ENCODE measurements around the gene CTU1.

Gene CTU1

GRCh38 chr19:51110666-51110971 is 2.4 kb upstream of the CTU1 start:
- H3K27me3 ChIP-seq (ENCODE audit: insufficient read depth, low read length) = peaks cover 14% of the 10 kb centered on the region
- peaks cover 7% of the 10 kb centered on the region for H3K4me1 ChIP-seq (ENCODE audit: insufficient read depth, low read length)
- no peaks in the 10 kb centered on the region for H3K36me3 ChIP-seq (ENCODE audit: insufficient read depth, low read length)
- no peaks in the 10 kb centered on the region for H3K9me3 ChIP-seq (ENCODE audit: low read length)
- no peak overlapping the region for H2AFZ ChIP-seq (ENCODE audit: low read depth, low read length)
- H3K4me3 ChIP-seq (ENCODE audit: low read length) = no peak overlapping the region

DNA sequence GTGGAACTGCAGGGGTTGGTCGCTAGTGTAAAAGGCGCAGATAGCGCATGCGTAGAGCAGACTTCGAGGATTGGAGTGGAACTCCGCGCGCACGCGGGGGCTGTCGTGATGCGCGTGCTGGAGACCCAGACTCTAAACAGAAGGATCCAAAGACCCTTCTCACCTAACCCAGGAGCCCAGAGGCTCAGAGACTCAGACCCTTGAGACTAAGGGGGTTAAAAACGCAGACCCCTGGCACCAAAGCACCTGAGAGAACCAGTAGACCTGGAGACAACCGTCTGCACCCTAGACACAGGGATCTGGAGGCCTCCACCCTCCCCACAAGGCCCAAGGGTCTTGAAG is 567 bp upstream of the CTU1 start:
- peaks cover 10% of the 10 kb centered on the region for H3K27me3 ChIP-seq (ENCODE audit: insufficient read depth, low read length)
- H3K4me3 ChIP-seq (ENCODE audit: low read length) = peak overlapping the region; percentile 85
- H2AFZ ChIP-seq (ENCODE audit: low read depth, low read length) = peak overlapping the region; percentile 88
- peaks cover 7% of the 10 kb centered on the region for H3K4me1 ChIP-seq (ENCODE audit: insufficient read depth, low read length)
- H3K9me3 ChIP-seq (ENCODE audit: low read length) = no peaks in the 10 kb centered on the region
- peaks cover 2% of the 10 kb centered on the region for H3K36me3 ChIP-seq (ENCODE audit: insufficient read depth, low read length)

DNA sequence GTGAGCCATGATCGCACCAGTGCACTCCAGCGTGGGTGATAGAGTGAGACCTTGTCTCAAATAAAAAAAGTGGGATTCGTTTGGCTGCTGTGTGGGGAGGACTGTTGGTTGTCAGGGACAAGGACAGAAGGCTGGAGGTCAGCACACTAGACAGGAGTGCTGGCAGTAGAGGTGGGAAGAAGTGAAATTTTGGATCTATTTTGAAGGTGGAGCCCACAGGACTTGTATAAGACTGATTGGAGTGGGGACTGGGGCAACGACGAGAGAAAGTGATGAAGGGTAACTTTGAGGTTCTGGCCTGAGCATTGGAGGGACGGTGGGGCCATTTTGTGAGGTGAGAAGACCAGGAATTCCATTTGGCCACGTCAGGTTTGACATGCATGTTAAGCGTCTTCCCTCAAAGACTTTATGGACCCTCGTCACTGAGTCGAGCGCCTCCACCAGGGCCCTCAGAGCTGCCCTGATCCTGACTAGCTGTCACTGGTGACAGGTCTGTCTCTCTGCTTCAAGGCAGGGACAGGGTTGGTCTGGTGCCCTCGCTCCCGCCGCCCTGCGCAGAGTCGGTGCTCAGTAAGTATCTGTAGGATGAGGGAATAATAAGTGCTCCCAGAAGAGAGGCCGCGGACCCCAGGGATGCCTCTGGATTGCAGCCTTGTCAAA is 673 bp downstream of the CTU1 start:
- peaks cover 7% of the 10 kb centered on the region for H3K4me1 ChIP-seq (ENCODE audit: insufficient read depth, low read length)
- peaks cover 5% of the 10 kb centered on the region for H3K27me3 ChIP-seq (ENCODE audit: insufficient read depth, low read length)
- H3K36me3 ChIP-seq (ENCODE audit: insufficient read depth, low read length) = peaks cover 9% of the 10 kb centered on the region
- H3K4me3 ChIP-seq (ENCODE audit: low read length) = peak overlapping the region; percentile 85
- H2AFZ ChIP-seq (ENCODE audit: low read depth, low read length) = peak overlapping the region; percentile 20
- H3K9me3 ChIP-seq (ENCODE audit: low read length) = no peaks in the 10 kb centered on the region

- Histone ChIP-seq H3K4me3 (ENCODE audit: low read length) (no peak overlapping the region), H2AFZ (ENCODE audit: low read depth, low read length) (no peak overlapping the region), H3K9me3 (ENCODE audit: low read length) (no peaks in the 10 kb centered on the region), H3K4me1 (ENCODE audit: insufficient read depth, low read length) (peaks cover 7% of the 10 kb centered on the region), H3K36me3 (ENCODE audit: insufficient read depth, low read length) (peaks cover 19% of the 10 kb centered on the region), H3K27me3 (ENCODE audit: insufficient read depth, low read length) (no peaks in the 10 kb centered on the region)
These were observed 4.3 kb downstream of the CTU1 start for GRCh38 chr19:51103926-51104341.

- H3K36me3 ChIP-seq (ENCODE audit: insufficient read depth, low read length) = peaks cover 22% of the 10 kb centered on the region
- H3K9me3 ChIP-seq (ENCODE audit: low read length) = no peaks in the 10 kb centered on the region
- no peak overlapping the region for H2AFZ ChIP-seq (ENCODE audit: low read depth, low read length)
- H3K27me3 ChIP-seq (ENCODE audit: insufficient read depth, low read length) = no peaks in the 10 kb centered on the region
- no peak overlapping the region for H3K4me3 ChIP-seq (ENCODE audit: low read length)
- peaks cover 4% of the 10 kb centered on the region for H3K4me1 ChIP-seq (ENCODE audit: insufficient read depth, low read length)
These were observed 5.2 kb downstream of the CTU1 start for GRCh38 chr19:51102991-51103390.

DNA sequence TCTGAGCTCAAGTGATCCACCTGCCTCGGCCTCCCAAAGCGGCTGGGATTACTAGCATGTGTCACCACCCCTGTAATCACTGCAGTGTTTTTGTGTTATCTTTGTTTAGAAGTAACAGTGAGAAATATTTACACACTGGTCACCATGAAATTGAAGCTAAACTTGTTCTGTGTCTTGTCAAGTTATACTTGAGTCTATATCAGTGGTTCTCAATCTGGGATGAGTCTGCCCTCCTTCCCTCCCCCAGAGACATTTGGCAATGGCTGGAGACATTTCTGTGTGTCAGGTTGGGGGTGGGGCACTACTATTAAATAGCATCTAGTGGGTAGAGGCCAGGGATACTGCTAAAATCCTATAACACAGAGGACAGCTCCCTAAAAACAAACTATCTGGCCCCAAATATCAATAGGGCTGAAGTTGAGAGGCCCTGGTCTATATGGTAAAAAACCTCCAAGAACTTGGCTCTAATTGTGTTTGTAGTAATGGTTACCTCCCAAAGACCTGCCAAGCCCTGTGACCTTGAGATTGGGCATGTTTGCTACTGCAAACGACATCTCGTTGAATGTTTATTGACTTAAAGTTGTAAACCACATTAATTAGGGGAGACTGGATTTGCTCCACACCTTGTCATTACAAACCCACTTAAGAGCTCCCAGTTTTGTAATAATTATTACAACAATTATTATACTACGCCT is 6.9 kb downstream of the CTU1 start:
- no peak overlapping the region for H3K4me3 ChIP-seq (ENCODE audit: low read length)
- H3K9me3 ChIP-seq (ENCODE audit: low read length) = no peaks in the 10 kb centered on the region
- peaks cover 27% of the 10 kb centered on the region for H3K36me3 ChIP-seq (ENCODE audit: insufficient read depth, low read length)
- no peak overlapping the region for H2AFZ ChIP-seq (ENCODE audit: low read depth, low read length)
- H3K27me3 ChIP-seq (ENCODE audit: insufficient read depth, low read length) = no peaks in the 10 kb centered on the region
- H3K4me1 ChIP-seq (ENCODE audit: insufficient read depth, low read length) = no peaks in the 10 kb centered on the region

- no peaks in the 10 kb centered on the region for H3K27me3 ChIP-seq (ENCODE audit: insufficient read depth, low read length)
These were observed 7.6 kb downstream of the CTU1 start for GRCh38 chr19:51100601-51101000.

GRCh38 chr19:51099047-51099382 is 9.2 kb downstream of the CTU1 start:
- Histone ChIP-seq H3K9me3 (ENCODE audit: low read length) (no peaks in the 10 kb centered on the region), H3K27me3 (ENCODE audit: insufficient read depth, low read length) (no peaks in the 10 kb centered on the region), H3K36me3 (ENCODE audit: insufficient read depth, low read length) (peaks cover 27% of the 10 kb centered on the region), H3K4me3 (ENCODE audit: low read length) (no peak overlapping the region), H2AFZ (ENCODE audit: low read depth, low read length) (no peak overlapping the region), H3K4me1 (ENCODE audit: insufficient read depth, low read length) (no peaks in the 10 kb centered on the region)

More at GRCh38 chr19:51100601-51101000, 7.6 kb downstream of the CTU1 start:
- no peak overlapping the region for H3K4me3 ChIP-seq (ENCODE audit: low read length)
- no peaks in the 10 kb centered on the region for H3K9me3 ChIP-seq (ENCODE audit: low read length)
- peaks cover 27% of the 10 kb centered on the region for H3K36me3 ChIP-seq (ENCODE audit: insufficient read depth, low read length)
- H3K4me1 ChIP-seq (ENCODE audit: insufficient read depth, low read length) = no peaks in the 10 kb centered on the region
- no peak overlapping the region for H2AFZ ChIP-seq (ENCODE audit: low read depth, low read length)

DNA sequence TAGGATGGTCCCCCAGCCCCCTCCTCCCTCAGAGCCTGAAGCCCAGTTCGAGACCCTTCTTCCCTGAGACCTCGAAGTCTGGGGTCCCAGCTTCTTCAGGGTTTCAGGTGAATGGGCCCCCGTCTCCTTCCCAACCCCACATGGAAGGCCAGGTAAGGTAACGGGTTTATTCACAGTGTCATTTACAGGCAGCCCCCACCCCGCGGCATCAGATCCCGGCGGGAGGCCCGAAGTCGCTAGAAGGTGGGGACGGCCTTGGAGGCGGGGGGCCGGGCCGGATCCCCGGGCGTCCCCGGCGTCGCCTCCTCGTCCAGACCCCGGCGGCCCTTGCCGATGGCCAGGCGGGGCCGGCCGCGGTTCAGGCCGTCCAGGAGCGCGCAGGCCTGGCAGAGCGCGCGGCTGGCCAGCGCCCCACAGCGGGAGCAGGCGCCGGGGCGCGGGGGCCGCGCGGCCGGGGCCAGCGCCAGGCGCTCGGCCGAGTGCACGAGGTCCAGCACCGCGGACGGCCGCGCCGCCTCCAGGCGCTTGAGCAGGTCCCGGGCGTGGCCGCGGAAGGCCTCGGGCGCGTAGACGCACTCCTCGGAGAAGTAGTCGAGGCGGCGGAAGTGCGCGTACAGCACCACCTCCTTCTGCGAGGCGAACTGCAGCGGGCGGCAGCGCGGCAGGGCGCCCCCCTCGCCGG is 9.7 kb downstream of the CTU1 start:
- H3K9me3 ChIP-seq (ENCODE audit: low read length) = no peaks in the 10 kb centered on the region
- H3K4me3 ChIP-seq (ENCODE audit: low read length) = no peak overlapping the region
- H3K36me3 ChIP-seq (ENCODE audit: insufficient read depth, low read length) = peaks cover 23% of the 10 kb centered on the region
- no peaks in the 10 kb centered on the region for H3K27me3 ChIP-seq (ENCODE audit: insufficient read depth, low read length)
- no peak overlapping the region for H2AFZ ChIP-seq (ENCODE audit: low read depth, low read length)
- no peaks in the 10 kb centered on the region for H3K4me1 ChIP-seq (ENCODE audit: insufficient read depth, low read length)

DNA sequence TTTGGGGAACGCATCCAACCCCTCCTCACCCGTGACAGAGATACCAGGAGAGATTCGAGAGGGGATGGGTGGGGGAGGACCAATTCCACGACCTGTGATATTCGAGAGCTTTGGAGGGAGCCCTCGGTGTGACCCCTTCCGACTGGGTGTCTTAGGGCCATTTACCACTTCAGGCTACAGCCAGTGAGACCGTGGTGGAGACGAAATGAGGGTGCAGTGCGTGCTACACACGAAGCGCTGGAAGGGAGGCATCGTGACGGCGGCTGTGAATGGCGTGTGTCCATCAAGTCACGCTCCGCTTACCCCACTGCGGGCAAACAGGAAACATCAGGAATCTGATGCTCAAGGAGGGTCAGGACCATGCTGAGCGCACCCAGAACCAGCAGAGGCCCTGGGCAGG is 10.4 kb downstream of the CTU1 start:
- no peaks in the 10 kb centered on the region for H3K9me3 ChIP-seq (ENCODE audit: low read length)
- no peaks in the 10 kb centered on the region for H3K4me1 ChIP-seq (ENCODE audit: insufficient read depth, low read length)
- H3K36me3 ChIP-seq (ENCODE audit: insufficient read depth, low read length) = peaks cover 20% of the 10 kb centered on the region
- H3K27me3 ChIP-seq (ENCODE audit: insufficient read depth, low read length) = no peaks in the 10 kb centered on the region
- no peak overlapping the region for H2AFZ ChIP-seq (ENCODE audit: low read depth, low read length)
- H3K4me3 ChIP-seq (ENCODE audit: low read length) = no peak overlapping the region

DNA sequence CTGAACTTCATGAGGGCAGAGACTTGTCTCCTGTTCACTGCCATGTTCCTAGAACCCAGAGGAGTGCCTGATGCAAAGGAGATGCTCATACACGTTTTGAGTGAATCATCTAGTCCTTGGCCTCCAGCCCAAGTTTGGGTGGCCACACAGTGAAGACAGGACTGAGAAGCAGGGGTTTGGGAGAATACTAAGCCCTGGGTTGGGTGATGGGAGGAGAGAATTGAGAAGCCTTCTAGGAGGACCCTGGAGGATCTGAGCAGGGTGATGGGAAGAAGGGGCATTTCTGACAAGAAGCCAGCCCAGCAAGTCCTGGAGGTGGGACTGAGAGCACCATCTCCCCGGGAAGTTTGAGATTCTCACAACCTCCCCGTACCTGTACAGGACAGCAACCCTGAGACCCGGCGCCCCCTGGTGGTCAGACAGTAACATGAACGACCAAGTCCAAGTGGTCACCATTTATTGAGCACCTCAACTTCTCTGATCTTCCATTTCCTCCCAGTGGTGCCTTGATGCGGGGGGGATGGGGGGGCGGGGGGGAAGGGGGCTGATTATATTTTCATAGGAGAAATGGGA is 11.0 kb downstream of the CTU1 start:
- H3K27me3 ChIP-seq (ENCODE audit: insufficient read depth, low read length) = no peaks in the 10 kb centered on the region
- no peak overlapping the region for H3K4me3 ChIP-seq (ENCODE audit: low read length)
- H2AFZ ChIP-seq (ENCODE audit: low read depth, low read length) = no peak overlapping the region

DNA sequence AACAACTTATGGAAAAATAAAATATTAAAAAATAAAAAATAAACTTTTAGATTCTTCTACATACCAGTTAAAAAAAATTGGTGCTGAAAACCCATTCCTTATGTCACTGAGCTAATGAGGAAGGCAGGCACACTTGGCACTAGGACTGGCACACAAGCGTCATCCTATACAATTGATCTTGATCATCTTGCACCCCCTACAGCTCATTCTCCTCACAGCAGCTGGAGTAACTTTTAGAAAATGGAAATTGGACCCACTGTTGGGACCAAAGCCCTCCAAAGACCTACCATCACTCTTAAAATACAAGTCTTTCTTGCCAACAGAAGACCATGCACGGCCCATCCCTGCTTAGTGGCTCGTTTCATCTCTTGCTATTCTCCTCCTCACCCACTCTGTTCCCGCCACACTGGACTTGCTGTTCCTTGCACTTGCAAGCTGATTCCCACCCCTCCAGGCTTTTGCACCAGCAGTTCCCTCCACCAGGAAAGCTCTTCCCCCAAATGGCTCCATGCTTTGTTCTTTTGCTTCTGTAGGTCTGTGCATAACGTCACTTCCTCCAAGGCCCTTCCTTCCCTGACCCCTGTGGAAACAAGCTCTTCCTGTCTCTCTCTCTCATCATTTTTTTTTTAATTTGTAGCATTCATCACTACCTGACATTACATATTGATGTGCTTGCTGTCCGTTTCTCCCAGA is 11.6 kb downstream of the CTU1 start:
- H3K27me3 ChIP-seq (ENCODE audit: insufficient read depth, low read length) = no peaks in the 10 kb centered on the region
- H3K36me3 ChIP-seq (ENCODE audit: insufficient read depth, low read length) = peaks cover 12% of the 10 kb centered on the region
- H2AFZ ChIP-seq (ENCODE audit: low read depth, low read length) = no peak overlapping the region
- no peaks in the 10 kb centered on the region for H3K9me3 ChIP-seq (ENCODE audit: low read length)
- no peak overlapping the region for H3K4me3 ChIP-seq (ENCODE audit: low read length)
- H3K4me1 ChIP-seq (ENCODE audit: insufficient read depth, low read length) = no peaks in the 10 kb centered on the region

More for the DNA sequence above, 11.0 kb downstream of the CTU1 start:
- Histone ChIP-seq H3K36me3 (ENCODE audit: insufficient read depth, low read length) (peaks cover 15% of the 10 kb centered on the region), H3K4me1 (ENCODE audit: insufficient read depth, low read length) (no peaks in the 10 kb centered on the region), H3K9me3 (ENCODE audit: low read length) (no peaks in the 10 kb centered on the region)

- H3K27me3 ChIP-seq (ENCODE audit: insufficient read depth, low read length) = no peaks in the 10 kb centered on the region
- H3K9me3 ChIP-seq (ENCODE audit: low read length) = no peaks in the 10 kb centered on the region
- H2AFZ ChIP-seq (ENCODE audit: low read depth, low read length) = no peak overlapping the region
- H3K36me3 ChIP-seq (ENCODE audit: insufficient read depth, low read length) = peaks cover 12% of the 10 kb centered on the region
- no peaks in the 10 kb centered on the region for H3K4me1 ChIP-seq (ENCODE audit: insufficient read depth, low read length)
- H3K4me3 ChIP-seq (ENCODE audit: low read length) = no peak overlapping the region
These were observed 13.4 kb downstream of the CTU1 start for GRCh38 chr19:51094696-51095279.
